ENCODE measurements around the gene EHBP1L1. TPM values are rescaled to one million over a fixed set of nuclear protein-coding genes. Genes with fewer than 3 reads are reported as not detected.

Gene EHBP1L1
- total RNA-seq, 4 donors from 2014 or later: 46.5 to 101 (median 87.4) TPM

DNA sequence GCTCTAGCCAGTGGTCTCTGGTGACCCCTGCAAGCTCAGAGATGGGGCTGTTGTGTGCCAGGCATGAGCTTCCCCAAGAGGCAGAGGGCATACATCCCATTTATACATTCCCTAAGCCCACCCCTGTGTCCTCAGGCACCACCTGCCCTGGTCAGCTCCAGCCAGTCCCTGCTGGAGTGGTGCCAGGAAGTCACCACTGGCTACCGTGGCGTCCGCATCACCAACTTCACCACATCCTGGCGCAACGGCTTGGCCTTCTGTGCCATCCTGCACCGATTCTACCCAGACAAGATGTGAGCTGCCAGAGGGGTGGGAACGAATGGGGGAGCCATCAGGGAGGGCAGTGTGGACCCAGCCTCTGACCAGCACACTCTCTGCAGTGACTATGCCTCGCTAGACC is 8.3 kb downstream of the EHBP1L1 start:
- DNase-seq: no peak
- H3K36me3 ChIP-seq: peaks cover 25 to 78% (median 39%) of the 10 kb centered on the region in 3 donors
- H3K27ac ChIP-seq: peak overlapping the region in 1 of 4 donors; percentile 52
- no peak for TF ChIP-seq POLR2A (IDR thresholded peaks at IDR 0.05)
- H3K4me3 ChIP-seq: no peak overlapping the region
- no peaks in the 10 kb centered on the region for H3K27me3 ChIP-seq
- intact Hi-C loops (cut with DNase I): no loop called here
- 80 to 83% methylated on average over 1 to 7 of the region's 8 CpGs for WGBS, 2 donors
- no peaks in the 10 kb centered on the region for H3K9me3 ChIP-seq
- H3K4me1 ChIP-seq: peaks cover 29 to 69% (median 33%) of the 10 kb centered on the region in 3 donors

DNA sequence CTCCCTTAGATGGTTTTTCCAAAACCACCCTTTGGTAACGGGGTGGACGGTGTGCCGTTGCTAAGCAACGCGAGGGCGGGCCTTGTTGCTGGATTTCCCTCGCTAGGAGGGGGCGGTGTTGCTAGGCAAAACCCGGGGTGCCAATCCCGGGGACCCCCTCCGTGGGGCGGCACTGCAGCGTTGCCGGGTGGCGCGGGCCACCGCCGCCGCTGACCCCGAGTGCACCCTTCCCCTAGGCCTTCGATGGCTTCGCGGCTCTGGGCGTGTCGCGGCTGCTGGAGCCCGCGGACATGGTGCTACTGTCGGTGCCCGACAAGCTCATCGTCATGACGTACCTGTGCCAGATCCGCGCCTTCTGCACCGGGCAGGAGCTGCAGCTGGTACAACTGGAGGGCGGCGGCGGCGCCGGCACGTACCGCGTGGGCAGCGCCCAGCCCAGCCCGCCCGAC is 8.9 kb downstream of the EHBP1L1 start:
- peaks cover 24 to 78% (median 35%) of the 10 kb centered on the region in 3 donors for H3K36me3 ChIP-seq
- intact Hi-C loops (cut with DNase I): no loop called here
- WGBS, 2 donors: 60 to 61% methylated on average over 3 to 13 of the region's 46 CpGs
- TF ChIP-seq, protein P1, sequence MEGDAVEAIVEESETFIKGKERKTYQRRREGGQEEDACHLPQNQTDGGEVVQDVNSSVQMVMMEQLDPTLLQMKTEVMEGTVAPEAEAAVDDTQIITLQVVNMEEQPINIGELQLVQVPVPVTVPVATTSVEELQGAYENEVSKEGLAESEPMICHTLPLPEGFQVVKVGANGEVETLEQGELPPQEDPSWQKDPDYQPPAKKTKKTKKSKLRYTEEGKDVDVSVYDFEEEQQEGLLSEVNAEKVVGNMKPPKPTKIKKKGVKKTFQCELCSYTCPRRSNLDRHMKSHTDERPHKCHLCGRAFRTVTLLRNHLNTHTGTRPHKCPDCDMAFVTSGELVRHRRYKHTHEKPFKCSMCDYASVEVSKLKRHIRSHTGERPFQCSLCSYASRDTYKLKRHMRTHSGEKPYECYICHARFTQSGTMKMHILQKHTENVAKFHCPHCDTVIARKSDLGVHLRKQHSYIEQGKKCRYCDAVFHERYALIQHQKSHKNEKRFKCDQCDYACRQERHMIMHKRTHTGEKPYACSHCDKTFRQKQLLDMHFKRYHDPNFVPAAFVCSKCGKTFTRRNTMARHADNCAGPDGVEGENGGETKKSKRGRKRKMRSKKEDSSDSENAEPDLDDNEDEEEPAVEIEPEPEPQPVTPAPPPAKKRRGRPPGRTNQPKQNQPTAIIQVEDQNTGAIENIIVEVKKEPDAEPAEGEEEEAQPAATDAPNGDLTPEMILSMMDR (IDR thresholded peaks at IDR 0.05): no peak
- no peak for TF ChIP-seq POLR2A (IDR thresholded peaks at IDR 0.05)
- no peak for DNase-seq
- peaks cover 32 to 69% (median 33%) of the 10 kb centered on the region in 3 donors for H3K4me1 ChIP-seq
- no peak overlapping the region for H3K4me3 ChIP-seq
- H3K9me3 ChIP-seq: no peaks in the 10 kb centered on the region
- no peaks in the 10 kb centered on the region for H3K27me3 ChIP-seq
- peak overlapping the region in 2 of 4 donors; percentile 33 to 40 for H3K27ac ChIP-seq

DNA sequence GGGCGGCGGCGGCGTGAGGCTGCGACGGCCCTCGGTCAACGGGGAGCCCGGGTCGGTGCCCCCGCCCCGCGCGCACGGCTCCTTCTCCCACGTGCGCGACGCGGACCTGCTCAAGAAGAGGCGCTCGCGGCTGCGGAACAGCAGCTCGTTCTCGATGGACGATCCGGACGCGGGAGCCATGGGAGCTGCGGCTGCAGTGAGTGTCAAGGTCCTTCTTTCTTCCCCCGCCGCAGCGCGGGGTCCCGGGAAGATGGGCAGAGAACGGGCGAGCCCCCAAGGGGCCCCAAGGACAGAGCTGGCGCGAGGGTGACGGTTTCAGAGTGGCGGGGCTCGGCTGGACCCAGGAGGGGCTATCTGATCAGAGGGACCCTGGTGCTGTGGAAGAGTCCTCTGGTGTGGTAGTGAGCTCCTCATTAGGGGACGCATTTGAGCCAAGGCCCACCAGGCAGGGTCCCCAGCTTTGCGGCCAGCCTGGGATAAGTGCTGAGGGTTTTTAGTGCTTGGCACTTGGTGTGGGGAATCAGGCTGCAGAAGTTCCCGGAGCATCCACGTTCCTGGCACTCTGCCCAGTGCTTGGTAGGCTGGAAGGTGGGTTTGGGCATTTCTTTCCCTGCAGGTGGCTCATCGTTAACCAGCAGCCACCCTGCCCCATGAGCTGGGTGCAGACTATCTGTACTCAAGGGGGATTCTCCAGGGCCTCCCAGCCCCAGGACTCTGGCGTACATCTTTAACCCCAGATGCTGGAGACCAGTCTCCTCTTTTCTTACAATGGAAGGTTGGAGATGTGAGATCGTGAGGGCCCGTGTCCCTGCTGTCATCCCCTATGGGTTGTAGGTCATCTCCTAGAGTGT is 9.8 kb downstream of the EHBP1L1 start:
- no peaks in the 10 kb centered on the region for H3K9me3 ChIP-seq
- WGBS, 2 donors: 68 to 100% methylated on average over 1 to 5 of the region's 51 CpGs
- H3K4me3 ChIP-seq: no peak overlapping the region
- peaks cover 32 to 68% (median 33%) of the 10 kb centered on the region in 3 donors for H3K4me1 ChIP-seq
- no peaks in the 10 kb centered on the region for H3K27me3 ChIP-seq
- H3K27ac ChIP-seq: peak overlapping the region in 1 of 4 donors; percentile 33
- intact Hi-C loops (cut with DNase I): no loop called here
- TF ChIP-seq, protein P1 (IDR thresholded peaks at IDR 0.05): no peak
- no peak for TF ChIP-seq POLR2A (IDR thresholded peaks at IDR 0.05)
- no peak for DNase-seq
- H3K36me3 ChIP-seq: peaks cover 20 to 78% (median 26%) of the 10 kb centered on the region in 3 donors

DNA sequence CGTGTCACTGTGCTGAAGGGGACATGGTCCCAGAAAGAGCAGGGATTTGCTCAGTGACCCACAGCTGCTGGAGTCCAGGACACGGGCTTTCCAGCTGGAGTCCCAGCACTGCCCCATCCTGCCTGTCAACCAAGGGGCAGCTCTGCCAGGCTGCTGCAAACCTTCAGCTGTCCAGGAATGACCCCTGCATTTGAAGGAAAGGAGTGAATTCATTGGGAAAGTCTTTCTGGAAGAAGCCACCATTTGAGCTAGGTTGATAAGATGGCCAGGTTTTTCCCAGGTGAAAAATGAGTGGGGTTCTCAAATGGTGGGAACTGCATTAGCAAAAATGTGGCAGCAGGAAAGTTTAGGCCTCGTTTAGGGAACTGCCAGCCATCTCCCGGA is 10.4 kb downstream of the EHBP1L1 start:
- 44 to 58% methylated on average over 2 to 3 of the region's 4 CpGs for WGBS, 2 donors

DNA sequence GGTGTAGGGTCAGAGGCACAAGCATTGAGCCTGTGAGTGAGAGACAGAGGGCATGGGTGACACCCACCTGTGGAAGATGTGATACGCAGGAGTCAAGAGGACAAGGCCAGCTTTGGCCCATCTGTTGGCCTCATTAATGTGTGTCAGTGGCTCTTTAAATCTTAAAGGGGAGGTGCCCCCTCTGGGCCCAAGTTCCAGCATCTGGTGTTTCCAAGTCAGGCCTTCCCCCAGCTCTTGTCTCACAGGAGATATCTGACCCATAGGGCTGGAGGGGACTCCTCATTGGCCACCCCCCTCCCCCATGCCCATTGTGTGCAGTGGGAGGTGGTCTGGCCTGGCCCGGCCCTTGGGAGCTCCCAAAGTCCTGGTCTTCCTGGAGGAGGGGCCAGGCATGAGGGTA is 10.8 kb downstream of the EHBP1L1 start:
- peak overlapping the region in 1 of 4 donors; percentile 32 for H3K4me3 ChIP-seq
- no peaks in the 10 kb centered on the region for H3K27me3 ChIP-seq
- H3K9me3 ChIP-seq: no peaks in the 10 kb centered on the region
- WGBS, 2 donors: 83% methylated on average over 1 of the region's 2 CpGs; no CpG with 5 or more reads in 1 of the 2 donors
- TF ChIP-seq, protein P1 (IDR thresholded peaks at IDR 0.05): no peak
- no peak for TF ChIP-seq POLR2A (IDR thresholded peaks at IDR 0.05)
- H3K4me1 ChIP-seq: peaks cover 32 to 72% (median 33%) of the 10 kb centered on the region in 3 donors
- no peak for DNase-seq
- H3K36me3 ChIP-seq: peaks cover 10 to 78% (median 15%) of the 10 kb centered on the region in 3 donors
- H3K27ac ChIP-seq: peak overlapping the region; percentile 37 to 87 (median 74)
- intact Hi-C loops (cut with DNase I): no loop called here

More for the DNA sequence above, 10.4 kb downstream of the EHBP1L1 start:
- no peak for DNase-seq
- intact Hi-C loops (cut with DNase I): no loop called here
- peak overlapping the region in 3 of 4 donors; percentile 70 to 87 (median 78) for H3K27ac ChIP-seq
- H3K9me3 ChIP-seq: no peaks in the 10 kb centered on the region
- H3K27me3 ChIP-seq: no peaks in the 10 kb centered on the region
- H3K4me1 ChIP-seq: peaks cover 32 to 68% (median 33%) of the 10 kb centered on the region in 3 donors
- no peak for TF ChIP-seq POLR2A (IDR thresholded peaks at IDR 0.05)
- TF ChIP-seq, protein P1 (IDR thresholded peaks at IDR 0.05): no peak
- peaks cover 15 to 78% (median 20%) of the 10 kb centered on the region in 3 donors for H3K36me3 ChIP-seq
- H3K4me3 ChIP-seq: peak overlapping the region in 1 of 4 donors; percentile 32
